Left ventricle myocardium inferior (tissue), 1 donor: ENCODE data around the gene TUBA8. TPM values are rescaled to one million over a fixed set of nuclear protein-coding genes. Genes with fewer than 3 reads are reported as not detected.
"Not testable (repeated sequence)": the region's sequence is repeated elsewhere in the genome, so short reads cannot be mapped to it uniquely, and the experiment has no call there.

Experiments used
- DNase-seq: peaks from one replicate; pipeline ENCODE4 v3.0.0-alpha.2; 2020
- H3K27ac ChIP-seq: fragments of 200-600 bp; replicated peaks from 2 replicates; pipeline ENCODE4 v1.8.0; 2021
- H3K27me3 ChIP-seq: fragments of 200-600 bp; 2 replicates; pipeline ENCODE4 v1.8.0; 2021; ENCODE audit warnings: low read depth
- H3K36me3 ChIP-seq: fragments of 200-600 bp; 2 replicates; pipeline ENCODE4 v1.8.0; 2021
- H3K4me1 ChIP-seq: fragments of 200-600 bp; 2 replicates; pipeline ENCODE4 v1.8.0; 2021
- H3K4me3 ChIP-seq: fragments of 200-600 bp; 2 replicates; pipeline ENCODE4 v1.8.0; 2021; ENCODE audit warnings: mild to moderate bottlenecking, moderate library complexity
- H3K9me3 ChIP-seq: fragments of 200-600 bp; replicated peaks from 2 replicates; pipeline ENCODE4 v1.8.0; 2021
- CTCF ChIP-seq: fragments of 200-600 bp; IDR thresholded peaks from 2 replicates; pipeline ENCODE4 v1.8.0; 2021; ENCODE audit warnings: antibody characterized with exemption, mild to moderate bottlenecking, borderline replicate concordance
- intact Hi-C: fragments of 100-400 bp; cut with micrococcal nuclease; formaldehyde crosslinking; loops from one replicate; pipeline ENCODE4 v1.11.0; 2022
- total RNA-seq: library from RNA; stranded (reverse); fragmentation: NEBNext Ultra II Directional; extraction: Animal tissue kit (Norgen Biotek cat#: 25700); gene quantifications from one replicate; pipeline ENCODE4 v1.2.1, GENCODE V29; 2021
- donor health status: DM: no; HTN: yes; CAD: no; lungs with severe emphysema.

The TUBA8 gene
- total RNA-seq, 1 donor from 2014 or later = 253 TPM

GRCh38 chr22:18130018-18130417 is 19.4 kb downstream of the TUBA8 start:
- Histone ChIP-seq H3K4me1 (peaks cover 60% of the 10 kb centered on the region), H3K27ac (no peak overlapping the region), H3K27me3 (no peaks in the 10 kb centered on the region), H3K36me3 (peaks cover 71% of the 10 kb centered on the region), H3K9me3 (no peaks in the 10 kb centered on the region), H3K4me3 (no peak overlapping the region)
- intact Hi-C loops = no loop called here
- no peak for TF ChIP-seq CTCF
- no peak for DNase-seq

- no peak for TF ChIP-seq CTCF
- peaks cover 60% of the 10 kb centered on the region for H3K4me1 ChIP-seq
- no peaks in the 10 kb centered on the region for H3K27me3 ChIP-seq
- peaks cover 63% of the 10 kb centered on the region for H3K36me3 ChIP-seq
- no peak overlapping the region for H3K4me3 ChIP-seq
- H3K27ac ChIP-seq = no peak overlapping the region
- H3K9me3 ChIP-seq = no peaks in the 10 kb centered on the region
- DNase-seq = no peak
- intact Hi-C loops = no loop called here
Observed at GRCh38 chr22:18130699-18131429, 20.3 kb downstream of the TUBA8 start.

- H3K27ac ChIP-seq = peak overlapping the region; percentile 66
- H3K9me3 ChIP-seq = no peaks in the 10 kb centered on the region
- peaks cover 41% of the 10 kb centered on the region for H3K36me3 ChIP-seq
- H3K27me3 ChIP-seq = no peaks in the 10 kb centered on the region
- intact Hi-C loops = no loop called here
- peaks cover 48% of the 10 kb centered on the region for H3K4me1 ChIP-seq
- TF ChIP-seq CTCF = no peak
- DNase-seq = no peak
- no peak overlapping the region for H3K4me3 ChIP-seq
Observed at GRCh38 chr22:18133452-18133851, 22.8 kb downstream of the TUBA8 start.

- Histone ChIP-seq H3K27me3 (no peaks in the 10 kb centered on the region), H3K4me1 (peaks cover 25% of the 10 kb centered on the region), H3K36me3 (peaks cover 14% of the 10 kb centered on the region), H3K27ac (no peak overlapping the region), H3K9me3 (no peaks in the 10 kb centered on the region), H3K4me3 (no peak overlapping the region)
- no peak for TF ChIP-seq CTCF
- DNase-seq = no peak
- intact Hi-C loops = no loop called here
Observed at GRCh38 chr22:18136563-18137320, 26.1 kb downstream of the TUBA8 start.

GRCh38 chr22:18141004-18141403 is 30.4 kb downstream of the TUBA8 start:
- H3K27me3 ChIP-seq, H3K9me3 ChIP-seq, H3K27ac ChIP-seq, H3K4me3 ChIP-seq, H3K36me3 ChIP-seq, intact Hi-C loops, DNase-seq, H3K4me1 ChIP-seq: not testable (repeated sequence)

- TF ChIP-seq CTCF = no peak
Observed at GRCh38 chr22:18144105-18144504, 33.5 kb downstream of the TUBA8 start.

More at GRCh38 chr22:18144105-18144504, 33.5 kb downstream of the TUBA8 start:
- Histone ChIP-seq H3K27me3 (no peaks in the 10 kb centered on the region), H3K4me1 (peaks cover 5% of the 10 kb centered on the region), H3K36me3 (peaks cover 4% of the 10 kb centered on the region), H3K27ac (no peak overlapping the region), H3K9me3 (no peaks in the 10 kb centered on the region), H3K4me3 (no peak overlapping the region)
- no peak for DNase-seq
- intact Hi-C loops = no loop called here
